GM21576 (cell line): Measurements from ENCODE around the gene KCNJ15.

Source experiments
- ATAC-seq: cut with Tn5 transposase; IDR thresholded peaks from one replicate; pipeline ENCODE4 v1.9.1; 2021; ENCODE audit warnings: mild to moderate bottlenecking, moderate library complexity; ENCODE audit not compliant: unreplicated experiment

The KCNJ15 gene

DNA sequence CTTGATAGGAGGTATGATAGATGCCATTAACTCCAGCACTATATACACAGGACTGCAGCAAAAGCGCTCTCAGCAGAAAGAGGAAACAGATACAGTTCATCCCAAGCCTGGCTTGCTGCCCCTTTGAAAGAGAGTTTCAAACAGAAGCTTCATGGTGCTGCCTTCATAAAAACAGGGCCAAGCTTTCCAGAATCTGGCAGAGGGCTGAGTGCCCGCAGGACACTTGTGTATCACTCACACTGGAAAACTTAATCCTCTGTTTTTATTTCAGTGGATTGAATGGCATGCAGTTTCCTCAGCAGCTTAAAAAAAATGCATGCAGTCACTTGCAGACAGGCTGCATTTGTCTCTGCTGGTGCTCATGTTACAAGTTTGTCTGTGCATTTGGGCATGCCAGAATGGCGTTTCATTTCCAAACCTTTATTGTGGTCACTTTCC is 40.4 kb downstream of the KCNJ15 start:
- no peak for ATAC-seq

DNA sequence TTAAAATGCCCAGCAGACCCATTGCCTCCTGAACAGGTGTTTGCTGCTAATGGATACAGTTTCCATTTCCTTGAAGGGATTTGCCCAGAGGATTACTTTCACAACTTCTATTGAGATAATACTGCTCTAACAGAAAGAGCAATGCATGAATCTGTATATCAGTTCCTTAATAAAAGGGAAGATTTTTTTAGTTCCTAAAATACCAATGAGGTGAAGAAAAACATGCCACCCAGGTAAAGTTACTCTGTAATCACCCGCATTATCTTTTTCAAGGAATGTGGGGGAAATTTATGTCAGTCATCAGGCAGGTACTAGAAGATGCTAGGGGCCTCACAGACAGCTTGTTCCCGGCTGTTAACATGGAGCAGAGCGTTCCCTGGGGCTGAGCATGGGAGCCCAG is 41.1 kb downstream of the KCNJ15 start:
- no peak for ATAC-seq

DNA sequence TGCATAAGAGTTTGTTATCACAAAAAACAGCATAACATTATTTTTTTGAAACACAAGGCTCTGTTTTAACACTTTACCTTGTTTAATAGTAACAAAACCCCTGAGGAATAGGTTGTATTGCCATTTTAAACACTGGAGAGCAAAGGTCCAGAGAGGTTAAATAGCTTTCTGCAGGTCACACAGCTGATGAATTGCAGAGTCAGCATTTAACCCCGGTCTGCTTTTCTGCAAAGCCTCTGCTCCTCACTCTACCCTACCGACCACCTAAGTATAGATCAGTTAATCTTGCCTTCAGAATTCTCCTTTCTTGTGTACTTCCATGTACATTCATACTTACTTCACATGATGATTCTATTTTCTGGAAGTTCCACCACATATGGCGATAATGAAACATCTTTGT is 42.0 kb downstream of the KCNJ15 start:
- ATAC-seq, result no peak

GRCh38 chr21:38299671-38300070 is 42.9 kb downstream of the KCNJ15 start:
- no peak for ATAC-seq

- ATAC-seq, result no peak
These were observed 43.4 kb downstream of the KCNJ15 start for GRCh38 chr21:38300141-38300578.

GRCh38 chr21:38301321-38302214 is 44.8 kb downstream of the KCNJ15 start:
- no peak for ATAC-seq

DNA sequence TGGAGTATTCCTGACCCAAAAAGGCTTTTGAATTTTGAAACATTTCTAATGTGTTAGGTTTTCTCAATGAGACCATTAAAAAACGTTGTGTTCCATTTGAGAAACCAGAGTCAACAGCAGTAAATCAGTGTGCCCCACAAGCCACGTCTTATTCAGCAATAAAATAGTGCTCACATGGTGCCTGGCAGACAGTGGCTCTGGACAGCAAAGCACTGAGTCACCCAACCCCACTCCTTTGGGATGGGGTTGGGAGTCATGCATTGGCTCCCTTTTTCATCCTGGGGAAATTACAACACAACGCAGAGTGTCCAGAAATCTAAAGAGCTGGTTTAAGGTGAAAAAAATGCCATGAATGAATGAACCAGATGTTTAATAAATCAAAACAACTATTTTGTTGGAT is 46.5 kb downstream of the KCNJ15 start:
- ATAC-seq, result no peak

DNA sequence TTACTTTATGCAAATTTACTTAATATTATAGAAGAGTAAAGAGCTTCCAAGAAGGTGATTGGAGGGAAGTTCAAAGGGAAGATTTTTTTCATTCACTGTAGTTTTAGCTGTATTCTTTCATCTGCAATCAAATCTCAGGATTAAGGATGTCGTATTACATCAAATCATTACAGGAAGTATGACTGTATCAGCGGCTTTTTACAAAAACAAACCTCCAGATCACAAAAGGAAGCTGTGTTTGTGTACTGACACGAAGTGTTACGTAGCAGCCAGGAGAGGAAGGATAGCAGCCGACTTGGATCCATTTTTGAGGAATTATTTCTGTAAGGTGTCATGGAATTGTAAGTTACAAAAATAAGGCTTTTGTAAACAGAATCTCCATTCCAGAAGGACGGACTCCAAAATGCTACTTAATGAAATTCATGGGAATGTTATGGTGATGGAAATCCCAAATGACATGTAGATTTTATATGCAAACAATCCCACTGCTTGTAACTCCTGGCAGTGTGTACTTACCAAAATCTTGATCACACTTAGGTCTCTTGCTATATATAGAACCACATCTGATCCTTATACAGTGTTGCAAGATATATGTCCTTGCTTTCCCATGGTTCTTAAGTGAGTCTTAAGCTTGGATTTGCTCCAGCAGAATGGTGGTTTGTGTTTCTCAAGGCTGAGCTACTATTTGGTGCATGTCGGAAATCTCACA is 49.8 kb downstream of the KCNJ15 start:
- ATAC-seq, result no peak

DNA sequence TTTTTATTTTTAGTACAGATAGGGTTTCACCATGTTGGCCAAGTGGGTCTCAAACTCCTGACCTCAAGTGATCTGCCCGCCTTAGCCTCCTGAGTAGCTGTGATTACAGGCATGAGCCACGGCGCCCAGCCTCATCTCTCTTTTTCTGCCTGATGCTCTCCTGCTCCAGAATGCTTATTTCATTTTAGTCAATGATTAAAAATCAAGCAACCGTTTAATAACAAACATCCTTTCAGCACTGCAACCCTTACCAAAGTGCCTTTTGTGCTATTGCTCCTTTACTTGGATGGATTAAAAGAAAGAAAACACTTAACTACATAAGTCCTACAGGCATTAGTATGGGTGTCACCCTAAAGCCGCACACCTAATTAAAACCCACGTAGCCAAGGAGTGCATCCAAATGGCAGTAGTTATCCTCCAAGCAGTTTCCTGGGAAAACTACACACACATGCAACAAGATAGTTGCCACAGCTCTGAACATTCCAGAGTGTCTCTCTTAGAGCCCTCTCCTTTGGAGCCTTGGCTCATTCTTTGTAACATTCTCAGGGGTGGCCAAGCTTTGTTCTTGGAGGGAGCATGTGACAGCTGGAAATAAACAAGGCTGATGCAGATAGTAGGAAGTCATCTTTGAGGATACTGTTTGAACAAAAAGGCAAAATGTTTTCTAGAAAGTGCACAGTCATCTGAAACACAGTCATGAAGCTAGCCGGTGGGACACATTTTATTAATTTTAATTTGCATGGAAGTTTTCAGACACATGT is 51.2 kb downstream of the KCNJ15 start:
- ATAC-seq, result no peak

- ATAC-seq, result no peak
These were observed 51.8 kb downstream of the KCNJ15 start for GRCh38 chr21:38308532-38309119.

GRCh38 chr21:38310646-38311485 is 54.1 kb downstream of the KCNJ15 start:
- ATAC-seq, result no peak

DNA sequence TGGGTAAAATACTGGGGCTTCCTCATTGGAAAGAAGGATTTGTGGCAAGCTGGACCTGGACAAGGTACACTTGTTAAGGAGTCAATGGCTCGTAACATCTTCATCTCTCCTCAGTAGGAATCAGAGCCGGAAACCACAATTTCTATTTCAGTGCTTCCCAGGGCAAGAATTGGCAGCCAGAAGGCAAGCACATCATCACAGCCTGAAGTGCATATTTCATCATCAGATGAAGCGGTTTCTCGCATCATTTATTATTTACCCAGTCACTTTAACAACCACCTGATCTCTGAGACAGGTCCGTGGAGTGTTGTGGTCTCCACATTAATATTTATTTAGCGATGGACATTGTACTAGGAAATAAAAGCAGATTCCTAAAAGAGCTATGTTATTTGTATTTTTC is 55.0 kb downstream of the KCNJ15 start:
- ATAC-seq, result no peak

DNA sequence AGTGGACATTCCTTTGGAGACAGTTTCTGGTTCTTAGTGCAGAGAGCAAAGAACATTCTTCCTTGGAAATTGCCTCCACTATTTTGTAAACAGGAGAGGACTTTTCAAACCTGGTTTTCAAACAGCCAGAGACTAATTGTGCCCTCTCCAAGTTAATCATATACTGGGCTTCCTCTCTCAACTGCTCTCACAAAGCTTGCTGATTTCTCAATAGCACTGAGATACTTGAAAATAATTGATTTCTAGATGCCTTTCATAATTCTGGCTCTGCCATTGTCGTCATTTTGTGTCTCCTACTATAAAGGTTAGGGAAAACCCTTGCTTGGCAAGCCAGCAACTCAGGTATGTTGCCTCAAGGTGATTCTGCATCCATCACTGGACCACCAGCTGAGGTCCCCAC is 56.0 kb downstream of the KCNJ15 start:
- no peak for ATAC-seq

- no peak for ATAC-seq
These were observed 57.8 kb downstream of the KCNJ15 start for GRCh38 chr21:38314558-38314957.

- no peak for ATAC-seq
These were observed 58.3 kb downstream of the KCNJ15 start for GRCh38 chr21:38315122-38315521.

- ATAC-seq, result no peak
These were observed 63.0 kb downstream of the KCNJ15 start for GRCh38 chr21:38319781-38320180.

DNA sequence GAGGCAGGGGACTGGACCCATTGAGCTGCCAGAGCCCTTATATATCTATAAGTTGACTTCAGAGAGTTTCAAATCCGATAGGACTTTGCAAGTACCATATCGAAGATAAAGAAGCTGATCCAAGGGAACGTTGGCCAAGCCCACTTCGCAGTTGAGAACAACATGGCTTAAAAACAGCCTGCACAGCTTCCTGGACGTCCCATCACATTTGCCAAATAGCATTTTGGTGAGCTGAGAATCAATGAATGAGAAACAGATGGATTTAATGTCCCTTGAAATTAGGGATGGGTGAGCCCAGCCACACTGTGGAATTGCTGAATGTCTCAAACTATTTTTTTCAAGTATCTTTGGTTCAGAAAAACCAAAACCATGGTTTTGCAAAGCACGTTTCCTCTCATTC is 64.8 kb downstream of the KCNJ15 start:
- no peak for ATAC-seq

GRCh38 chr21:38322311-38322950 is 65.6 kb downstream of the KCNJ15 start:
- no peak for ATAC-seq

DNA sequence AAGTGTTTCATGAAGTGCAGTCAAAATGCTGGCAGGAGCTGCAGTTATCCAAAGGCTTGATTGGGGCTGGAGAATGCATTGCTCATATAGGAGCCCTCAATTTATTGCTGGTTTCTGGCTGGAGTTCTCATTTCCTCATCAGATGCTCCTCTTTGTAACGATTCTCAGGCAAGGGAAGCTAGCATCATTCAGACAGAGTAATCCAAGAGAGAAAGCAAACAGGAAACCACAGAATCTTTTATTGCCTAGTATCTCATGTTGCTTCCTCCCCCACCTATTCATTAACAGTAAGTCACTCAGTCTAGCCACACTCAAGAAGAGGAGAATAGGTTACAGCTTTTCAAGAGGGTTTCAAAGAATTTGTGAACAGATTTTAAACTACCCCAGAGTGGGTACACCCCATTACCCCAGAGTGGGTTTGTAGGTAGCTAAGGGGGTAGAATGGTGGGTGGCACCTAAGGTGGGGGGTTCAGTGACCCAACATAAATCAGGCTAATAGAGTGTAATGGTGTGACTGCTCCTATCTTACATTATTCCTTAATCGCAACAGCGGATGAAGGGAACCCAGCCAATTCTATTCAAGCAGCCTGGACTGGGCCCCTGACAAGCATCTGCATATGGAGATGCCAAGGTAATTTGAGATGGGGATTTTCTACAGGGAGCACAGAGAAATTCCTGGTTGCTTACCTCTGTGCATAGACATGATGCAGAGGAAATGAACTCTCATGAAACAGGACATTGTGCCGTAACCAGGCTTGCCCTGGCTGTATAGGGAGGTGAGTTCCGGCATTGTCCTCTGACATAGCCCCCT is 67.1 kb downstream of the KCNJ15 start:
- no peak for ATAC-seq
